ENCODE results near the gene NT5C1A.

NT5C1A gene

GRCh38 chr1:39657923-39658485 lies 13.9 kb downstream of the NT5C1A start:
- peak; percentile 87 for DNase-seq

GRCh38 chr1:39657402-39657801 lies 14.5 kb downstream of the NT5C1A start:
- DNase-seq: no peak

- no peak for DNase-seq
These were observed 15.5 kb downstream of the NT5C1A start for GRCh38 chr1:39656391-39656790.

- no peak for DNase-seq
These were observed 16.2 kb downstream of the NT5C1A start for GRCh38 chr1:39655578-39656268.

- no peak for DNase-seq
These were observed 17.6 kb downstream of the NT5C1A start for GRCh38 chr1:39654291-39654690.

- peak; percentile 85 for DNase-seq
These were observed 18.3 kb downstream of the NT5C1A start for GRCh38 chr1:39653546-39654031.

GRCh38 chr1:39652554-39652953 lies 19.4 kb downstream of the NT5C1A start:
- DNase-seq: no peak

- DNase-seq: no peak
These were observed 19.8 kb downstream of the NT5C1A start for GRCh38 chr1:39652105-39652504.

- no peak for DNase-seq
These were observed 21.5 kb downstream of the NT5C1A start for GRCh38 chr1:39650431-39650830.

GRCh38 chr1:39649636-39650185 lies 22.2 kb downstream of the NT5C1A start:
- DNase-seq: no peak

- DNase-seq: no peak
These were observed 23.4 kb downstream of the NT5C1A start for GRCh38 chr1:39648496-39648895.

GRCh38 chr1:39647247-39647646 lies 24.7 kb downstream of the NT5C1A start:
- DNase-seq: no peak

GRCh38 chr1:39646232-39647081 lies 25.4 kb downstream of the NT5C1A start:
- DNase-seq: no peak

GRCh38 chr1:39645411-39646043 lies 26.4 kb downstream of the NT5C1A start:
- no peak for DNase-seq

- no peak for DNase-seq
These were observed 28.2 kb downstream of the NT5C1A start for GRCh38 chr1:39643705-39644104.

- DNase-seq: no peak
These were observed 29.1 kb downstream of the NT5C1A start for GRCh38 chr1:39642796-39643195.

GRCh38 chr1:39640861-39641260 lies 31.0 kb downstream of the NT5C1A start:
- DNase-seq: no peak

- DNase-seq: peak; percentile 72
These were observed 32.4 kb downstream of the NT5C1A start, which contains the start of gene HEYL for GRCh38 chr1:39639305-39640130. Gene HEYL (minus strand): TSS chr1:39639643. CDS start chr1:39639625, 18 bp downstream.

- no peak for DNase-seq
These were observed 33.0 kb downstream of the NT5C1A start for GRCh38 chr1:39638965-39639304.

- no peak for DNase-seq
These were observed 34.5 kb downstream of the NT5C1A start for GRCh38 chr1:39637361-39637760.

- no peak for DNase-seq
These were observed 36.1 kb downstream of the NT5C1A start for GRCh38 chr1:39635871-39636210.

GRCh38 chr1:39635205-39635870 lies 36.6 kb downstream of the NT5C1A start:
- no peak for DNase-seq
